RKO (cell line): ENCODE measurements around the gene OR2T5.
"Not testable (repeated sequence)": the region's sequence is repeated elsewhere in the genome, so short reads cannot be mapped to it uniquely, and the experiment has no call there.

Experiments used
- DNase-seq: peaks from one replicate; pipeline ENCODE4 v3.0.0-alpha.2; 2016; ENCODE audit warnings: low spot score

Gene OR2T5

GRCh38 chr1:248507773-248508172 is 19.4 kb downstream of the OR2T5 start, which contains the start of gene OR2G6:
OR2G6 (plus strand) TSS chr1:248508073; CDS start chr1:248521647, 13,574 bp downstream.
- not testable (repeated sequence) for DNase-seq

- not testable (repeated sequence) for DNase-seq
Measured at GRCh38 chr1:248510217-248510616, 21.8 kb downstream of the OR2T5 start.

GRCh38 chr1:248521856-248522255 is 33.5 kb downstream of the OR2T5 start:
- no peak for DNase-seq

GRCh38 chr1:248537449-248537848 is 49.1 kb downstream of the OR2T5 start:
- not testable (repeated sequence) for DNase-seq
